WTC11 (cell line): ENCODE data around the gene TRMT112.

Experiments used
- AFF4 ChIP-seq: sonication (generic); formaldehyde crosslinking; IDR thresholded peaks from 2 replicates; pipeline ENCODE4 v1.8.1; 2023; ENCODE audit warnings: mild to moderate bottlenecking, missing genetic modification reagents, borderline replicate concordance
- ESRRA ChIP-seq: sonication (generic); formaldehyde crosslinking; IDR thresholded peaks from 2 replicates; pipeline ENCODE4 v1.8.1; 2022; ENCODE audit warnings: mild to moderate bottlenecking, missing genetic modification reagents, borderline replicate concordance
- GRHL2 ChIP-seq: fragments of 250-450 bp; sonication (Bioruptor Pico); IDR thresholded peaks from 2 replicates; pipeline ENCODE4 v1.8.0; 2022; ENCODE audit warnings: mild to moderate bottlenecking, moderate library complexity; ENCODE audit not compliant: insufficient replicate concordance, severe bottlenecking
- JAZF1 ChIP-seq: fragments of 250-450 bp; sonication (Bioruptor Pico); IDR thresholded peaks from 2 replicates; pipeline ENCODE4 v1.9.0; 2021; ENCODE audit warnings: moderate library complexity, mild to moderate bottlenecking, inconsistent platforms
- ZNF317 ChIP-seq: sonication (generic); formaldehyde crosslinking; IDR thresholded peaks from 2 replicates; pipeline ENCODE4 v1.8.1; 2023; ENCODE audit warnings: low read depth, mild to moderate bottlenecking, moderate library complexity, missing genetic modification reagents, borderline replicate concordance
- TF ChIP-seq, protein P1 (sequence below): fragments of 200-600 bp; IDR thresholded peaks from 2 replicates; pipeline ENCODE4 v1.8.0; 2022; ENCODE audit warnings: antibody characterized with exemption
- TF ChIP-seq, protein P2 (sequence below): sonication (generic); formaldehyde crosslinking; IDR thresholded peaks from 2 replicates; pipeline ENCODE4 v1.8.1; 2023; ENCODE audit warnings: mild to moderate bottlenecking, moderate library complexity, missing genetic modification reagents
- TF ChIP-seq, protein P3 (sequence below): sonication (generic); formaldehyde crosslinking; IDR thresholded peaks from 2 replicates; pipeline ENCODE4 v1.8.1; 2022; ENCODE audit warnings: mild to moderate bottlenecking, missing genetic modification reagents, moderate library complexity, borderline replicate concordance
- TF ChIP-seq, protein P4 (sequence below): sonication (generic); formaldehyde crosslinking; IDR thresholded peaks from 2 replicates; pipeline ENCODE4 v1.8.1; 2023; ENCODE audit warnings: mild to moderate bottlenecking, missing genetic modification reagents

GRCh38 chr11:64306876-64307622, 10.3 kb downstream of the TRMT112 start:
- no peak for TF ChIP-seq ZNF317
- TF ChIP-seq, protein P1, sequence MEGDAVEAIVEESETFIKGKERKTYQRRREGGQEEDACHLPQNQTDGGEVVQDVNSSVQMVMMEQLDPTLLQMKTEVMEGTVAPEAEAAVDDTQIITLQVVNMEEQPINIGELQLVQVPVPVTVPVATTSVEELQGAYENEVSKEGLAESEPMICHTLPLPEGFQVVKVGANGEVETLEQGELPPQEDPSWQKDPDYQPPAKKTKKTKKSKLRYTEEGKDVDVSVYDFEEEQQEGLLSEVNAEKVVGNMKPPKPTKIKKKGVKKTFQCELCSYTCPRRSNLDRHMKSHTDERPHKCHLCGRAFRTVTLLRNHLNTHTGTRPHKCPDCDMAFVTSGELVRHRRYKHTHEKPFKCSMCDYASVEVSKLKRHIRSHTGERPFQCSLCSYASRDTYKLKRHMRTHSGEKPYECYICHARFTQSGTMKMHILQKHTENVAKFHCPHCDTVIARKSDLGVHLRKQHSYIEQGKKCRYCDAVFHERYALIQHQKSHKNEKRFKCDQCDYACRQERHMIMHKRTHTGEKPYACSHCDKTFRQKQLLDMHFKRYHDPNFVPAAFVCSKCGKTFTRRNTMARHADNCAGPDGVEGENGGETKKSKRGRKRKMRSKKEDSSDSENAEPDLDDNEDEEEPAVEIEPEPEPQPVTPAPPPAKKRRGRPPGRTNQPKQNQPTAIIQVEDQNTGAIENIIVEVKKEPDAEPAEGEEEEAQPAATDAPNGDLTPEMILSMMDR, result no peak
- TF ChIP-seq, protein P2, sequence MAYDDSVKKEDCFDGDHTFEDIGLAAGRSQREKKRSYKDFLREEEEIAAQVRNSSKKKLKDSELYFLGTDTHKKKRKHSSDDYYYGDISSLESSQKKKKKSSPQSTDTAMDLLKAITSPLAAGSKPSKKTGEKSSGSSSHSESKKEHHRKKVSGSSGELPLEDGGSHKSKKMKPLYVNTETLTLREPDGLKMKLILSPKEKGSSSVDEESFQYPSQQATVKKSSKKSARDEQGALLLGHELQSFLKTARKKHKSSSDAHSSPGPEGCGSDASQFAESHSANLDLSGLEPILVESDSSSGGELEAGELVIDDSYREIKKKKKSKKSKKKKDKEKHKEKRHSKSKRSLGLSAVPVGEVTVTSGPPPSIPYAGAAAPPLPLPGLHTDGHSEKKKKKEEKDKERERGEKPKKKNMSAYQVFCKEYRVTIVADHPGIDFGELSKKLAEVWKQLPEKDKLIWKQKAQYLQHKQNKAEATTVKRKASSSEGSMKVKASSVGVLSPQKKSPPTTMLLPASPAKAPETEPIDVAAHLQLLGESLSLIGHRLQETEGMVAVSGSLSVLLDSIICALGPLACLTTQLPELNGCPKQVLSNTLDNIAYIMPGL (CRISPR knock-in tag), result no peak
- TF ChIP-seq, protein P3, sequence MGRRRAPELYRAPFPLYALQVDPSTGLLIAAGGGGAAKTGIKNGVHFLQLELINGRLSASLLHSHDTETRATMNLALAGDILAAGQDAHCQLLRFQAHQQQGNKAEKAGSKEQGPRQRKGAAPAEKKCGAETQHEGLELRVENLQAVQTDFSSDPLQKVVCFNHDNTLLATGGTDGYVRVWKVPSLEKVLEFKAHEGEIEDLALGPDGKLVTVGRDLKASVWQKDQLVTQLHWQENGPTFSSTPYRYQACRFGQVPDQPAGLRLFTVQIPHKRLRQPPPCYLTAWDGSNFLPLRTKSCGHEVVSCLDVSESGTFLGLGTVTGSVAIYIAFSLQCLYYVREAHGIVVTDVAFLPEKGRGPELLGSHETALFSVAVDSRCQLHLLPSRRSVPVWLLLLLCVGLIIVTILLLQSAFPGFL (CRISPR knock-in tag), result no peak
- TF ChIP-seq JAZF1 (CRISPR knock-in tag), result no peak
- no peak for TF ChIP-seq GRHL2 (CRISPR knock-in tag)
- TF ChIP-seq ESRRA, result no peak
- TF ChIP-seq, protein P4, sequence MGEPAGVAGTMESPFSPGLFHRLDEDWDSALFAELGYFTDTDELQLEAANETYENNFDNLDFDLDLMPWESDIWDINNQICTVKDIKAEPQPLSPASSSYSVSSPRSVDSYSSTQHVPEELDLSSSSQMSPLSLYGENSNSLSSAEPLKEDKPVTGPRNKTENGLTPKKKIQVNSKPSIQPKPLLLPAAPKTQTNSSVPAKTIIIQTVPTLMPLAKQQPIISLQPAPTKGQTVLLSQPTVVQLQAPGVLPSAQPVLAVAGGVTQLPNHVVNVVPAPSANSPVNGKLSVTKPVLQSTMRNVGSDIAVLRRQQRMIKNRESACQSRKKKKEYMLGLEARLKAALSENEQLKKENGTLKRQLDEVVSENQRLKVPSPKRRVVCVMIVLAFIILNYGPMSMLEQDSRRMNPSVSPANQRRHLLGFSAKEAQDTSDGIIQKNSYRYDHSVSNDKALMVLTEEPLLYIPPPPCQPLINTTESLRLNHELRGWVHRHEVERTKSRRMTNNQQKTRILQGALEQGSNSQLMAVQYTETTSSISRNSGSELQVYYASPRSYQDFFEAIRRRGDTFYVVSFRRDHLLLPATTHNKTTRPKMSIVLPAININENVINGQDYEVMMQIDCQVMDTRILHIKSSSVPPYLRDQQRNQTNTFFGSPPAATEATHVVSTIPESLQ (CRISPR knock-in tag), result no peak
- no peak for TF ChIP-seq AFF4 (CRISPR knock-in tag)
